DOHH2 (cell line): ENCODE measurements around the gene CLIP2.

ENCODE experiments used
- CTCF ChIP-seq: fragments of 200-600 bp; sonication (generic); IDR thresholded peaks from one replicate; pipeline ENCODE4 v1.5.1; 2014; ENCODE audit warnings: antibody characterized with exemption, mild to moderate bottlenecking, low read depth, low read length; ENCODE audit not compliant: poor library complexity, severe bottlenecking
- EZH2phosphoT487 ChIP-seq: fragments of 200-600 bp; sonication (generic); IDR thresholded peaks from 2 replicates; pipeline ENCODE4 v1.6.1; 2017; ENCODE audit warnings: borderline replicate concordance, mild to moderate bottlenecking, antibody characterized with exemption, low read length, moderate library complexity, mixed read lengths

DNA sequence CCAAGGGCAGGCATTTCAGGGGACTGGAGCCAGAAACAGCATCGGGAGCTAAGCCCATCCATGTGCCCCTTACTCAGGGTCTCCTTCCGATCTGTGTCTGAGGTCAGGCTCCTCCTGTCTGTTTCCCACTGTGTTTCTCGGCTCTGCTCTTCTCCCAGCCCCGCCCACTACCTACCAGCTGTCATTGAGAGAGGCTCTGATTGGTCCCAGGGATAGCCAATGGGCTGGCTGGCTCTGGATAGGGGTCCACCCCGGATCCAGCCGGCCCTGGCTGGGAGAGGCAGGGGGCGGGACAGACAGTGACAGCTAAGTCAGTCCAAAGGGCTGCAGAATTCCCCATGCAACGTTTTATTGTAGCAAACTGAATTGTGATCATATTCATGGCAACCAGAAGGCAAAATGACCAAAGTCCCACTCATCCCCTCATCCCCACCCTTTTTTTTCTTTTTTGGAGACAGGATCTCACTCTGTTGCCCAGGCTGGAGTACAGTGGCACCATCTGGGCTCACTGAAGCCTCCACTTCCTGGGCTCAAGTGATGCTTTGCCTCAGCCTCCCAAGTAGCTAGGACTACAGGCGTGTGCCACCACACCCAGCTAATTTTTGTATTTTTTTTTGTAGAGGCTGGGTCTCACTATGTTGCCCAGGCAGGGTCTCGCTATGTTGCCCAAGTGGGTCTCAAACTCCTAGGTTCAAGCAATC is 76.3 kb downstream of the CLIP2 start:
- TF ChIP-seq CTCF (no peak), EZH2phosphoT487 (no peak)
